Measurements from ENCODE around the gene EDAR. TPM values are rescaled to one million over a fixed set of nuclear protein-coding genes. Genes with fewer than 3 reads are reported as not detected.

Gene EDAR
- total RNA-seq, 4 donors from 2014 or later = not detected

DNA sequence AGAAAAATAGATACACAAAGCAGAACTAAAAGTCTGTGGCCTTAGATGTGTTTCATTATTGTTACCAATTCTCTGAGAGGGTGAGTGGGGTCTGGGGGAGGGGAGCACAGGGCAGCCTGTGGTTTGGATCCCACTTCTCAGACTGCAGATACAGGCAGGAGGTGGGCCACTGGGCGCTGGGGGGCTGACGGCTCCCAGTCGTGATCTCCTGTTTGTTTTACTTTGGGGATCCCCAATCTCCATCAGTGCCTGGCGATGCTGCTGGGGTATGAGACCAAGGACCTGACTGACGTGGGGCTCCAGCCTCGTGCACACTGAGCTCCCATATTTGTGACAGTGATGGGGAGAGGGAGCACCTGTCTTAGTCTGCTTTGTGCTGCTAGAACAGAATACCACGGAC is 54.9 kb downstream of the EDAR start:
- Histone ChIP-seq H3K4me3 (no peak overlapping the region), H3K9me3 (no peaks in the 10 kb centered on the region), H3K27me3 (no peaks in the 10 kb centered on the region), H3K36me3 (no peaks in the 10 kb centered on the region), H3K27ac (no peak overlapping the region), H3K4me1 (peaks cover 0 to 2% of the 10 kb centered on the region in 2 donors)
- DNase-seq (no peak), ATAC-seq (no peak)
- intact Hi-C loops (cut with DNase I; ENCODE audit: low total_unique reads) = no loop called here
- TF ChIP-seq, protein P1, sequence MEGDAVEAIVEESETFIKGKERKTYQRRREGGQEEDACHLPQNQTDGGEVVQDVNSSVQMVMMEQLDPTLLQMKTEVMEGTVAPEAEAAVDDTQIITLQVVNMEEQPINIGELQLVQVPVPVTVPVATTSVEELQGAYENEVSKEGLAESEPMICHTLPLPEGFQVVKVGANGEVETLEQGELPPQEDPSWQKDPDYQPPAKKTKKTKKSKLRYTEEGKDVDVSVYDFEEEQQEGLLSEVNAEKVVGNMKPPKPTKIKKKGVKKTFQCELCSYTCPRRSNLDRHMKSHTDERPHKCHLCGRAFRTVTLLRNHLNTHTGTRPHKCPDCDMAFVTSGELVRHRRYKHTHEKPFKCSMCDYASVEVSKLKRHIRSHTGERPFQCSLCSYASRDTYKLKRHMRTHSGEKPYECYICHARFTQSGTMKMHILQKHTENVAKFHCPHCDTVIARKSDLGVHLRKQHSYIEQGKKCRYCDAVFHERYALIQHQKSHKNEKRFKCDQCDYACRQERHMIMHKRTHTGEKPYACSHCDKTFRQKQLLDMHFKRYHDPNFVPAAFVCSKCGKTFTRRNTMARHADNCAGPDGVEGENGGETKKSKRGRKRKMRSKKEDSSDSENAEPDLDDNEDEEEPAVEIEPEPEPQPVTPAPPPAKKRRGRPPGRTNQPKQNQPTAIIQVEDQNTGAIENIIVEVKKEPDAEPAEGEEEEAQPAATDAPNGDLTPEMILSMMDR (IDR thresholded peaks at IDR 0.05 in 4 of 5, conservative IDR thresholded peaks at IDR 0.05 in 1 of 5) = no peak
- no peak for TF ChIP-seq POLR2A (IDR thresholded peaks at IDR 0.05)
- in situ Hi-C loops (cut with MboI; ENCODE audit: low sequenced_read_pairs in 4 of 4) = no loop called here

DNA sequence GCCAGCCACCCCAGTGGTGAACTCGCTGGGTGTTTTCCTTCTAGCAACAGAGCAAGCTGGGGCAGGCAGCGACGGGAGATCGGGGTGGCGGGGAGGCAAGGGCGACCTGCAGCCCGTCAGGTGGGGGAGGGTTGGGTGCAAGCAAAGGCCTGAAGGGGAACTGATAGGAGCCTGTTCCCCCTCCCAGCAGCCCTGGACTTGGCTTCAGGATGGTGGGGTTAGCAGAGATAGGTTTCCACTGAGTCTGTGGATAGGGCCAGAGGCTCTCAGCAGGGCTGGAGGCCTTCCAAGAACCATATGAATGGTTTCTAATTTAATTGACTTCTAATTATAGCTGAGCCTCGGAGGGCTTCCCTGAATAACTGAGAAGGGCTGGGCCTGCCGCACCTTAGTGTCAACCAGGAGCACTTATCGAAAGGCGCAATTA is 55.3 kb downstream of the EDAR start:
- in situ Hi-C loops (cut with MboI; ENCODE audit: low sequenced_read_pairs in 4 of 4) = no loop called here
- H3K27ac ChIP-seq = no peak overlapping the region
- no peak for ATAC-seq

DNA sequence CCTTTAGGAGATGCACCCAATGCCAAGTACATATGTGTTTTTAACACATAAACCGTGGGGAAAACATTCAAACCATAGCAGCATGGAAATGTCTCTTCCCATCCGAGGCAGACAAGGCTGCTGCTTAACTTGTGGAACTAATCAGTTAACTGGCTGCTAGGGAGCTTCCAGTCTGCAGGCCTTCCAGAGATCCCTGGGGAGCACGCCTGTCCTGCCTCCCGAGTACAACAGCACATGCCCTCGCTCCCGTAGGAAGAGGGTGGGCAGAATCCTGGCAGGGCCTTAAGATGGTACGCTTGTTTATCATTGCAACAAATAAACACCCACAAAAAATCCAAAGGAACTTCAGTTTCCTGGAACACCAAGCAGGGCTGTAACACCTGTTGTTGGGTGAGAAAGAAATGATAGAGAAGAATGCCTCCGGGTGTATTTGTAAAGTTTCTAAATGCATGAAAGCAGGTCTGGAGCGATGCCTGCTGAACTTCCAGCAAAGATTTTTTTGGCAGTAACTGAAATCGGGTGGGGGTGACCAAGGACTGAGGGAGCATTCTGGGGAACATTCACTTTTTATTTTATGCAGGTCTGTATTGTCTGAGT is 56.2 kb downstream of the EDAR start:
- Histone ChIP-seq H3K27ac (no peak overlapping the region), H3K4me1 (peaks cover 0 to 2% of the 10 kb centered on the region in 2 donors), H3K9me3 (no peaks in the 10 kb centered on the region), H3K36me3 (no peaks in the 10 kb centered on the region), H3K27me3 (no peaks in the 10 kb centered on the region), H3K4me3 (no peak overlapping the region)
- no peak for ATAC-seq
- no peak for DNase-seq
- in situ Hi-C loops (cut with MboI; ENCODE audit: low sequenced_read_pairs in 4 of 4) = no loop called here
- TF ChIP-seq, protein P1 (IDR thresholded peaks at IDR 0.05 in 4 of 5, conservative IDR thresholded peaks at IDR 0.05 in 1 of 5) = no peak
- no peak for TF ChIP-seq POLR2A (IDR thresholded peaks at IDR 0.05)
- intact Hi-C loops (cut with DNase I; ENCODE audit: low total_unique reads) = no loop called here

More for the DNA sequence above, 55.3 kb downstream of the EDAR start:
- no peak for TF ChIP-seq POLR2A (IDR thresholded peaks at IDR 0.05)
- TF ChIP-seq, protein P1 (IDR thresholded peaks at IDR 0.05 in 4 of 5, conservative IDR thresholded peaks at IDR 0.05 in 1 of 5) = no peak
- peaks cover 0 to 2% of the 10 kb centered on the region in 2 donors for H3K4me1 ChIP-seq
- no peaks in the 10 kb centered on the region for H3K27me3 ChIP-seq
- intact Hi-C loops (cut with DNase I; ENCODE audit: low total_unique reads) = no loop called here
- no peak overlapping the region for H3K4me3 ChIP-seq
- no peaks in the 10 kb centered on the region for H3K36me3 ChIP-seq
- H3K9me3 ChIP-seq = no peaks in the 10 kb centered on the region
- DNase-seq = no peak

- Histone ChIP-seq H3K4me3 (no peak overlapping the region), H3K27me3 (no peaks in the 10 kb centered on the region), H3K9me3 (no peaks in the 10 kb centered on the region), H3K27ac (no peak overlapping the region), H3K4me1 (peaks cover 0 to 2% of the 10 kb centered on the region in 2 donors), H3K36me3 (no peaks in the 10 kb centered on the region)
- no peak for DNase-seq
- in situ Hi-C loops (cut with MboI; ENCODE audit: low sequenced_read_pairs in 4 of 4) = no loop called here
- intact Hi-C loops (cut with DNase I; ENCODE audit: low total_unique reads) = no loop called here
- ATAC-seq = no peak
- TF ChIP-seq, protein P1 (IDR thresholded peaks at IDR 0.05 in 4 of 5, conservative IDR thresholded peaks at IDR 0.05 in 1 of 5) = no peak
- TF ChIP-seq POLR2A (IDR thresholded peaks at IDR 0.05) = no peak
Measured at GRCh38 chr2:108931372-108931771, 57.6 kb downstream of the EDAR start.

All from gastrocnemius medialis (tissue), 4 donors.